HEK293 (cell line): Measurements from ENCODE around the gene GLIS1.

Experiments
- SP2 ChIP-seq: fragments of 450-650 bp; formaldehyde crosslinking; IDR thresholded peaks from 2 replicates; pipeline ENCODE4 v1.5.1; 2016; ENCODE audit warnings: missing biosample characterization, missing genetic modification characterization
- ZNF121 ChIP-seq: fragments of 450-650 bp; formaldehyde crosslinking; IDR thresholded peaks from 2 replicates; pipeline ENCODE4 v1.5.1; 2016; ENCODE audit warnings: missing biosample characterization, missing genetic modification characterization
- TF ChIP-seq, protein P1 (sequence below): fragments of 450-650 bp; formaldehyde crosslinking; IDR thresholded peaks from 2 replicates; pipeline ENCODE4 v1.5.1; 2016; ENCODE audit warnings: missing biosample characterization, missing genetic modification characterization

DNA sequence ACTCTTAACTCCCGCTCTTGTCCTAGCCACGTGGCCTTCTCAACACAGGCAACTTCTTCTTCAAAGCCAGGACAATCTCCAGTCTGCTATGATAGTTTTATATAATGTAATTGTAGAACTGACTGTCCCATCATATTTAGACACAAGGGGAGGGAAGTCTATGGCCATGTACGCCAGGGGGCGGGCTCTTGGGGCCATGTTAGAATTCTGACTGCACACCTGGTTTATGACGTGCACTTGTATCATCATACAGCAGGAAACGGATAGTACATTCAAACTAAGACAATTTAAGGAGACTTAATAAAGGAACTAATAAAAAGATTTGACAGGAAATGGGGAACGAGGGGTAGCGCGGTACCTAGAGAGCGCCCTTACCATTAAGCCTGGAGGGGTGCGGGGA, 258.3 kb downstream of the GLIS1 start:
- TF ChIP-seq, protein P1, sequence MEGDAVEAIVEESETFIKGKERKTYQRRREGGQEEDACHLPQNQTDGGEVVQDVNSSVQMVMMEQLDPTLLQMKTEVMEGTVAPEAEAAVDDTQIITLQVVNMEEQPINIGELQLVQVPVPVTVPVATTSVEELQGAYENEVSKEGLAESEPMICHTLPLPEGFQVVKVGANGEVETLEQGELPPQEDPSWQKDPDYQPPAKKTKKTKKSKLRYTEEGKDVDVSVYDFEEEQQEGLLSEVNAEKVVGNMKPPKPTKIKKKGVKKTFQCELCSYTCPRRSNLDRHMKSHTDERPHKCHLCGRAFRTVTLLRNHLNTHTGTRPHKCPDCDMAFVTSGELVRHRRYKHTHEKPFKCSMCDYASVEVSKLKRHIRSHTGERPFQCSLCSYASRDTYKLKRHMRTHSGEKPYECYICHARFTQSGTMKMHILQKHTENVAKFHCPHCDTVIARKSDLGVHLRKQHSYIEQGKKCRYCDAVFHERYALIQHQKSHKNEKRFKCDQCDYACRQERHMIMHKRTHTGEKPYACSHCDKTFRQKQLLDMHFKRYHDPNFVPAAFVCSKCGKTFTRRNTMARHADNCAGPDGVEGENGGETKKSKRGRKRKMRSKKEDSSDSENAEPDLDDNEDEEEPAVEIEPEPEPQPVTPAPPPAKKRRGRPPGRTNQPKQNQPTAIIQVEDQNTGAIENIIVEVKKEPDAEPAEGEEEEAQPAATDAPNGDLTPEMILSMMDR (tag by site-specific recombination): no peak
- no peak for TF ChIP-seq SP2 (tag by site-specific recombination)
- no peak for TF ChIP-seq ZNF121
